Erythroblast (primary cell): ENCODE measurements around the gene BPIFB2.

Experiments used
- GATA1 ChIP-seq: IDR thresholded peaks from 2 replicates; pipeline ENCODE4 v1.6.1; 2011; ENCODE audit warnings: low read depth, mild to moderate bottlenecking, control low read depth, low read length, moderate library complexity
- POLR2A ChIP-seq: IDR thresholded peaks from 2 replicates; pipeline ENCODE4 v1.6.1; 2011; ENCODE audit warnings: mild to moderate bottlenecking, low read length

DNA sequence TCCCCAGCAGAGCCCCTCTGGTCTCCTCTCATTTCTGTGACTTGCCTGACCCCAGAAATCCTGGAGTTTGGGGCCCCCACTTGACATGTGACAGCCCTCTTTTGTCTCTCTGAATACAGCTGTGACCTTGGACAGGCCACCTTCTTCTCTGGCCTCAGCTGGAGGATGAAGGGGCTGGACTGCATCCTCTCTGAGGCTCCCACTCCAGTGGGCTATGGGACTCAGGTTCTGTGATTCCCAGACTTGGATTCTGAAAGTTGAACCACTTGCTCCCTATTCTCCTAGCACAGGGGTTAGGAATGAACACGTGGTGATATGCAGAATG lies 55.3 kb downstream of the BPIFB2 start:
- TF ChIP-seq POLR2A = no peak
- no peak for TF ChIP-seq GATA1
